Measurements from ENCODE around the gene PCDH9.

Gene PCDH9

DNA sequence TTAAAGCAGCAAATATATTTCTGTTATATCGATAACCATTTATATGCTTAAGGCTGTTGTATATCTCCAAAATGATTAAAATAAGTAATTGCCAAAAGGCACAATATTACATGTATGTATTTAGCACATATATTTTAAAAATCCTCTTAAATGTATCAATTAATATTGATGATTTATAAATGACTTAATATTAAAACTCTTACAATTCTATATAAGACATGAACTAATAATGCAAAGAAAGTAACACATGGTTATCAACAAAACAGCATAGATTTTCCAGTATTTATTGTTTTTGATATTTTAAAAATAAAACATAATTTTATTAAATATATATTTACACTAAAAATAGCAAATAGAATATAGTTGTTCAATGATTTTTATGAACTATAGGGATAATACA lies 32.4 kb downstream of the PCDH9 start:
- TF ChIP-seq, protein P1, sequence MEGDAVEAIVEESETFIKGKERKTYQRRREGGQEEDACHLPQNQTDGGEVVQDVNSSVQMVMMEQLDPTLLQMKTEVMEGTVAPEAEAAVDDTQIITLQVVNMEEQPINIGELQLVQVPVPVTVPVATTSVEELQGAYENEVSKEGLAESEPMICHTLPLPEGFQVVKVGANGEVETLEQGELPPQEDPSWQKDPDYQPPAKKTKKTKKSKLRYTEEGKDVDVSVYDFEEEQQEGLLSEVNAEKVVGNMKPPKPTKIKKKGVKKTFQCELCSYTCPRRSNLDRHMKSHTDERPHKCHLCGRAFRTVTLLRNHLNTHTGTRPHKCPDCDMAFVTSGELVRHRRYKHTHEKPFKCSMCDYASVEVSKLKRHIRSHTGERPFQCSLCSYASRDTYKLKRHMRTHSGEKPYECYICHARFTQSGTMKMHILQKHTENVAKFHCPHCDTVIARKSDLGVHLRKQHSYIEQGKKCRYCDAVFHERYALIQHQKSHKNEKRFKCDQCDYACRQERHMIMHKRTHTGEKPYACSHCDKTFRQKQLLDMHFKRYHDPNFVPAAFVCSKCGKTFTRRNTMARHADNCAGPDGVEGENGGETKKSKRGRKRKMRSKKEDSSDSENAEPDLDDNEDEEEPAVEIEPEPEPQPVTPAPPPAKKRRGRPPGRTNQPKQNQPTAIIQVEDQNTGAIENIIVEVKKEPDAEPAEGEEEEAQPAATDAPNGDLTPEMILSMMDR (IDR thresholded peaks at IDR 0.05; ENCODE audit: low read depth, low read length): no peak

DNA sequence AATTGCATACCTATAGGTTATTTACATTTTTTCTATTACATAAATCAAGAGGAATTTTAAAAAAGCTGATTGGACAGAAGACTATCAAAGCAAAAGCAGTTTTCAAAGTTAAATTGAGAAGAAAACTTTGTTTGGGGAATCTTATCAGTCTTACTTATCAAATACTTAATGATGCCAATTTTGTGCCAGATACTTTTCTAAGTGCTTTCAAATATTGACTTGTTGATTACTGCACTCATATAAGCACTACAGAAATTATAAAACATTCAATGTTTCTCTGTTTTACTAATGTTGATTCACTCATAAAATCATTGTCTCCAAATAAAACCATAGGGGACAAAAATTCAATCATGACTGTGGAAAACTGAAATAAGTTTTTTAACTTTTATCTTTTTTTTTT lies 36.2 kb downstream of the PCDH9 start:
- in situ Hi-C loops (cut with HindIII; ENCODE audit: low sequenced_read_pairs): no loop called here
- no peak for DNase-seq (ENCODE audit: low read depth, low spot score)
- H3K4me3 ChIP-seq (ENCODE audit: low read depth, low read length): no peak overlapping the region
- TF ChIP-seq, protein P1 (IDR thresholded peaks at IDR 0.05; ENCODE audit: low read depth, low read length): no peak

More for the DNA sequence above, 32.4 kb downstream of the PCDH9 start:
- H3K4me3 ChIP-seq (ENCODE audit: low read depth, low read length): no peak overlapping the region
- in situ Hi-C loops (cut with HindIII; ENCODE audit: low sequenced_read_pairs): no loop called here
- DNase-seq (ENCODE audit: low read depth, low spot score): no peak

DNA sequence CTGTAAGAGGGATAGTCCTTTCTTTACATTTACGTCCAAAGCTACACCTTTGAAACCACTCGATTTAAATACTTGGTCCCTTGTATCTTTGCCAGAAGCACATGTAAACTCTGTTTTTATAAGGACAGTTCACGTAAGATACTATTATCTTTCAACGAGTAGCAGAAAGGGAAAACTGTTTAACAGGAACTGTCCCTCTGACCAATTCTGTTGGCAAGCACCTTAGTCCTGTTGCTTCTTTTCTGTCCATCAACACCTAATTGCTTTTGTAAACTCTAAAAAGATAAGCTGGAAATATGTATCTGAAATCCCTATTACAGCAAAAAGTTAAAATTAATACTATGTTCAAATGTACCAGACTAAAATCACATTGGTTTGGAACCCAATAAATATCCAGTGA lies 37.4 kb downstream of the PCDH9 start:
- in situ Hi-C loops (cut with HindIII; ENCODE audit: low sequenced_read_pairs): no loop called here
- TF ChIP-seq, protein P1 (IDR thresholded peaks at IDR 0.05; ENCODE audit: low read depth, low read length): no peak
- DNase-seq (ENCODE audit: low read depth, low spot score): no peak
- H3K4me3 ChIP-seq (ENCODE audit: low read depth, low read length): no peak overlapping the region

DNA sequence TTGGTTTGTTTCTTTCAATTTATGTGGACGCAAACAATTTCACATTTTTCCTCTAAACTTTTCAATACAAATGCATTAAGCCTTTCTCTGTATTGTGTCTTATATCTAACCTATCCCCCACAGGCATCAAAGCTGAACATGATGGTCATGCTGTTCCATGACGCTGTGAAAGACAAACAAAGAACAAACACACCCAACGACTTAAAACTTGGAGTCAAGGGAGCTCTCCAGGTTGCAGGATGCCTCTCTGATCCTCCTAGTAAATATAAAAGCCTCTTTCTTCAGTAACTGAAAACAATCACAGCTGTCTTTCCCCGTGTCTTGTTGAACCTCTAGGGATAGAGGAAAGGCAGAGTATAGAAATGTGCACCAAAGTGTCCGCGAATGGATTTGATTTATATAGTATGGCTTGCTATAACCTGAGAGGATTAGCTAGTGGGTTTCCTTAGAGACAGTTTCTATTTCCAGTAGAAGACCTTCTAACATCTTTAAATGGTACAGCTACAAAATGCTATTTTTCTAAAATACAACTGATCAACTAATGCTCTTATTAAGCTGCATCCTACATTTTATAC lies 43.1 kb downstream of the PCDH9 start:
- peak; percentile 2 for DNase-seq (ENCODE audit: low read depth, low spot score)
- TF ChIP-seq, protein P1 (IDR thresholded peaks at IDR 0.05; ENCODE audit: low read depth, low read length): no peak
- in situ Hi-C loops (cut with HindIII; ENCODE audit: low sequenced_read_pairs): no loop called here
- H3K4me3 ChIP-seq (ENCODE audit: low read depth, low read length): no peak overlapping the region

DNA sequence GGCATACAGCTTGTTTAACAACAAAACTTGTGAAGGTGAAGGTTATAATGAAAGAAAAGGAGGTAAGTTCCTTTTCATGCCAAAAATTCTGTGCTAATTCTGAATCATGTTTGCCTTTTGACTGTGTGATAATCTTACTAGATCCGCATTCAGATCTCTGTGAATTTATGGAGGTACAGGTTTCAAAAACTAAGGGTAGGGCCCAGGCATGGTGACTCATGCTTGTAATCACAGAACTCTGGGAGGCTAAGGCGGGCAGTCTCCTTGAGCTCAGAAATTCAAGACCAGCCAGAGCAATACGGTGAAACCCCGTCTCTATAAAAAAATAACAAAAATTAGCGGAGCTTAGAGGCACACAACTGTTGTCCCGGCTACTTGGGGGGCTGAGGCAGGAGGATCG lies 45.9 kb downstream of the PCDH9 start:
- TF ChIP-seq, protein P1 (IDR thresholded peaks at IDR 0.05; ENCODE audit: low read depth, low read length): no peak
- in situ Hi-C loops (cut with HindIII; ENCODE audit: low sequenced_read_pairs): no loop called here
- DNase-seq (ENCODE audit: low read depth, low spot score): no peak
- H3K4me3 ChIP-seq (ENCODE audit: low read depth, low read length): no peak overlapping the region

DNA sequence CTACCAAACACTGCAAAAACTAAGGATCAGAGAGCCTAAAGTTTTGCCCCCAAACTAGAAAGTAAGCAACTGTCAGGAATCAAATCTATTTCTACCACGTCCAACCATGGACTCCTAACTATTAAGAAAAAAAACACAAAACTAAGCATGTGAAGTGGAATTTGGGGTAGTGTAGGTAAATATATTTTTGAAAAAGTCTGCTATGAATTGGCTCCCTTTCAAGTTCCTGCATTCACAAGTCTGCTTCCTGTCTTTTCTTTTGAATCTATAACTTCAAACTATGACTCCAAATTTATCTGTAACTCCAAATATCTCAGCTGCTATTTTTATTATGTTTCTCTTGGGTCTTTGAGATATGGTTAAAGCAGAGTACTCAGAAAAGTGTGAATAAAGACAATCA lies 47.0 kb downstream of the PCDH9 start:
- in situ Hi-C loops (cut with HindIII; ENCODE audit: low sequenced_read_pairs): no loop called here
- no peak for DNase-seq (ENCODE audit: low read depth, low spot score)
- TF ChIP-seq, protein P1 (IDR thresholded peaks at IDR 0.05; ENCODE audit: low read depth, low read length): no peak
- H3K4me3 ChIP-seq (ENCODE audit: low read depth, low read length): no peak overlapping the region

Data from astrocyte of the spinal cord (primary cell).